Osteoblast (primary cell): ENCODE data around the gene BIN1. TPM values are rescaled to one million over a fixed set of nuclear protein-coding genes. Genes with fewer than 3 reads are reported as not detected.

ENCODE experiments used
- DNase-seq: peaks from one replicate; pipeline ENCODE4 v3.0.0; 2011; ENCODE audit warnings: low spot score, mixed read lengths; ENCODE audit not compliant: insufficient read length; ENCODE audit errors: missing footprints
- H2AFZ ChIP-seq: 2 replicates; pipeline ENCODE4 v1.6.0; 2011; ENCODE audit warnings: mild to moderate bottlenecking, low read length
- H3K27ac ChIP-seq: 2 replicates; pipeline ENCODE4 v1.5.1; 2011; ENCODE audit warnings: mild to moderate bottlenecking, low read depth, low read length, moderate library complexity
- H3K27me3 ChIP-seq: 2 replicates; pipeline ENCODE4 v1.6.0; 2012; ENCODE audit warnings: mild to moderate bottlenecking, control low read depth, inconsistent platforms, low read length, moderate library complexity; ENCODE audit not compliant: insufficient read depth
- H3K36me3 ChIP-seq: 2 replicates; pipeline ENCODE4 v1.5.1; 2011; ENCODE audit warnings: mild to moderate bottlenecking, low read length, control low read depth, moderate library complexity; ENCODE audit not compliant: insufficient read depth
- H3K4me1 ChIP-seq: 2 replicates; pipeline ENCODE4 v1.5.1; 2011; ENCODE audit warnings: mild to moderate bottlenecking, low read length, control low read depth, moderate library complexity; ENCODE audit not compliant: insufficient read depth
- H3K4me2 ChIP-seq: 2 replicates; pipeline ENCODE4 v1.6.0; 2011; ENCODE audit warnings: mild to moderate bottlenecking, low read length; ENCODE audit not compliant: insufficient read depth
- H3K4me3 ChIP-seq: fragments of 200-600 bp; sonication (generic); 3 replicates; pipeline ENCODE4 v1.5.1; 2012; ENCODE audit warnings: mild to moderate bottlenecking, low read length, inconsistent platforms; ENCODE audit not compliant: insufficient read depth
- H3K79me2 ChIP-seq: 2 replicates; pipeline ENCODE4 v1.6.0; 2012; ENCODE audit warnings: mild to moderate bottlenecking, low read length, control low read depth, inconsistent platforms; ENCODE audit not compliant: insufficient read depth
- H3K9me3 ChIP-seq: 2 replicates; pipeline ENCODE4 v1.5.1; 2011; ENCODE audit warnings: low read depth, low read length, control low read depth
- H4K20me1 ChIP-seq: 2 replicates; pipeline ENCODE4 v1.6.0; 2012; ENCODE audit warnings: mild to moderate bottlenecking, low read length, control low read depth; ENCODE audit not compliant: insufficient read depth
- total RNA-seq: library from RNA; depleted of rRNA; stranded (reverse); fragments of >200 nt; gene quantifications from 2 replicates; pipeline ENCODE4 v1.2.3, GENCODE V29; 2012
- TF ChIP-seq, protein P1 (sequence below): IDR thresholded peaks from 2 replicates; pipeline ENCODE4 v1.5.1; 2011; ENCODE audit warnings: mild to moderate bottlenecking, low read depth, low read length, moderate library complexity; ENCODE audit errors: extremely low read depth

BIN1 gene
- total RNA-seq, 1 donor, result 85.4 TPM

DNA sequence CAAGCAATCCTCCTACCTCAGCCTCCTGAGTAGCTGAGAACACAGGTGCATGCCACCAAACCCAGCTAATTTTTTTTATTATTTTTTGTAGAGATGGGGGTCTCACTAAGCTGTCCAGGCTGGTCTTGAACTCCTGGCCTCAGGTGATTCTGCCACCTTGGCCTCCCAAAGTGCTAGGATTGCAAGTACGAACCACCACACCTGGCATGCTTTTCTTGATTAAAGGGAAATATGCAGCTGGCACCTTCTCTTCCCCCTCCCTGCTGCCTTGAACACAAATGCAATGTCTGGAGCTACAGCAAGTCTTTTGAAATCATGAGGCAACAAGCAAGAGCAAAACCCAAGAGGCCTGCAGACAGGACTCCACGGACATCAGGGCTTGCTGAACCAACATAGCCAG lies 26.8 kb upstream of the BIN1 start:
- Histone ChIP-seq H3K4me3 (no peak overlapping the region), H2AFZ (no peak overlapping the region), H3K9me3 (no peaks in the 10 kb centered on the region), H3K79me2 (no peaks in the 10 kb centered on the region), H4K20me1 (no peaks in the 10 kb centered on the region), H3K4me1 (no peaks in the 10 kb centered on the region), H3K36me3 (no peaks in the 10 kb centered on the region), H3K4me2 (no peak overlapping the region), H3K27ac (no peak overlapping the region), H3K27me3 (no peaks in the 10 kb centered on the region)
- no peak for DNase-seq
- TF ChIP-seq, protein P1, sequence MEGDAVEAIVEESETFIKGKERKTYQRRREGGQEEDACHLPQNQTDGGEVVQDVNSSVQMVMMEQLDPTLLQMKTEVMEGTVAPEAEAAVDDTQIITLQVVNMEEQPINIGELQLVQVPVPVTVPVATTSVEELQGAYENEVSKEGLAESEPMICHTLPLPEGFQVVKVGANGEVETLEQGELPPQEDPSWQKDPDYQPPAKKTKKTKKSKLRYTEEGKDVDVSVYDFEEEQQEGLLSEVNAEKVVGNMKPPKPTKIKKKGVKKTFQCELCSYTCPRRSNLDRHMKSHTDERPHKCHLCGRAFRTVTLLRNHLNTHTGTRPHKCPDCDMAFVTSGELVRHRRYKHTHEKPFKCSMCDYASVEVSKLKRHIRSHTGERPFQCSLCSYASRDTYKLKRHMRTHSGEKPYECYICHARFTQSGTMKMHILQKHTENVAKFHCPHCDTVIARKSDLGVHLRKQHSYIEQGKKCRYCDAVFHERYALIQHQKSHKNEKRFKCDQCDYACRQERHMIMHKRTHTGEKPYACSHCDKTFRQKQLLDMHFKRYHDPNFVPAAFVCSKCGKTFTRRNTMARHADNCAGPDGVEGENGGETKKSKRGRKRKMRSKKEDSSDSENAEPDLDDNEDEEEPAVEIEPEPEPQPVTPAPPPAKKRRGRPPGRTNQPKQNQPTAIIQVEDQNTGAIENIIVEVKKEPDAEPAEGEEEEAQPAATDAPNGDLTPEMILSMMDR, result no peak

DNA sequence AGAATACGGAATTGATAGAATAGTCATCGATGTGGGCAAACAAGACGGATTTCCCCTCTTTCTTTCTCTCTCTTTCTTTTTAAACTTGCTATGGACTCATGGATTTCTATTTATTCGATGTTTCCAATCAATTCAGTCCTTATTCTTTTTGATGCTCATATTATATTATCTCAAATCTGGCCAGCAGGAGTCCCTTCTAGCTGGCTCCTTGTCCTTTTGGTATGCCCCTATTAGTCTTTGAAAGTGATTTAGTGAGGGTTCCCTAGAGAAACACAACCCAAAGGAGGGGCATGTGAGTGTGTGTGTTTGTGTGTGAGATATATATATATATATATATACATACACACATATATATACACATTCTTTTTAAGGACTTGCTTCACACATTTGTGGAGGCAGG lies 23.5 kb upstream of the BIN1 start:
- Histone ChIP-seq H3K4me1 (no peaks in the 10 kb centered on the region), H3K36me3 (no peaks in the 10 kb centered on the region)
- no peak for DNase-seq

DNA sequence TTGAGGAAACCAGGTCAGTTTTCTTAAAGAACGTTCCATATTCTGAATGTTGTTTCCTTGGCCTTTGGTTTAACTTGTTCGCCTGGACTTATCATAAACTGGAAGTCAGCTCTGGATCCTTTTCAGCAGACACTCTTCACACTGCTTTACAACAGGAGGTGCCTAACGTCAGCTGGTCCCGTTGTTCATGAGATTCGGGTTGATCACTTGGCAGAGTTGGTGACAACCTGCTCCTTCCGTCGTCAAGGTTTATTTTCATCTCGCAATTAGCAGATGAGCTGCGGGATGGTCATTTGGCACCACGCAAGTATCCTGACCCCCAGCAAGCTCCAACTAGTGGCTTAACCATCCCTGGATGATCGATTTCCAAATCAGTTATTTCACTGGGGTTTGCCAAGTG lies 23.0 kb upstream of the BIN1 start:
- Histone ChIP-seq H3K4me1 (no peaks in the 10 kb centered on the region), H2AFZ (no peak overlapping the region), H3K36me3 (no peaks in the 10 kb centered on the region), H3K27ac (no peak overlapping the region), H3K27me3 (peaks cover 4% of the 10 kb centered on the region), H3K9me3 (no peaks in the 10 kb centered on the region), H3K79me2 (no peaks in the 10 kb centered on the region), H4K20me1 (no peaks in the 10 kb centered on the region), H3K4me3 (no peak overlapping the region), H3K4me2 (no peak overlapping the region)
- TF ChIP-seq, protein P1, result no peak
- DNase-seq, result no peak

More for the DNA sequence above, 23.5 kb upstream of the BIN1 start:
- TF ChIP-seq, protein P1, result peak; percentile 25
- Histone ChIP-seq H2AFZ (no peak overlapping the region), H4K20me1 (no peaks in the 10 kb centered on the region), H3K79me2 (no peaks in the 10 kb centered on the region), H3K4me2 (no peak overlapping the region), H3K27ac (no peak overlapping the region), H3K9me3 (no peaks in the 10 kb centered on the region), H3K27me3 (peaks cover 4% of the 10 kb centered on the region), H3K4me3 (no peak overlapping the region)

DNA sequence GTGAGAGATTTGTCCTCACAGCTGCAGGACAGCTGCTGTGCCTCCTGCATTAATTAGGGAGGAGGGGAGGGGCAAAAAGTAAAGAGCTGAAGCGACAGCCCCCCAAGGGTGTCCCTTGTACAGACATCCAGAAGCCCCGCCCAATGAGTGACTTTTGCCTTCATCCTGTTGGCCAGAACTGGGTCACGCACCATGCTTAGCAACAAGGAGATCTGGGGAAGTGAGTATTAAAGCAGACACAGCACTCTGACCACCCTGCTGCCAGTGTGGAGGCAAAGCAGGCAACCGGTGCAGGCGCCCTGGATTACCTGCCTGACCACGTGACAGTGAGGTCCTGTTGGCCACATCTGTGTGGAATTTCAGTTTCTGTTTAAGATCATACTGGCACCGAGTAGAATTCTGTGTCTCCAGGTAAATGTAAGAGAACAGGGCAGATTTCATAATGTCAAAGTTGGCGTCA lies 21.5 kb upstream of the BIN1 start:
- no peak overlapping the region for H3K4me3 ChIP-seq
- TF ChIP-seq, protein P1, result no peak
- H3K4me1 ChIP-seq, result no peaks in the 10 kb centered on the region
- no peak overlapping the region for H3K27ac ChIP-seq
- no peak for DNase-seq
- H4K20me1 ChIP-seq, result no peaks in the 10 kb centered on the region
- H3K79me2 ChIP-seq, result no peaks in the 10 kb centered on the region
- no peaks in the 10 kb centered on the region for H3K36me3 ChIP-seq
- peak overlapping the region; percentile 33 for H2AFZ ChIP-seq
- peaks cover 4% of the 10 kb centered on the region for H3K27me3 ChIP-seq
- no peak overlapping the region for H3K4me2 ChIP-seq
- no peaks in the 10 kb centered on the region for H3K9me3 ChIP-seq
